GM23338 (cell line): ENCODE measurements around the gene BEGAIN. TPM values are rescaled to one million over a fixed set of nuclear protein-coding genes. Genes with fewer than 3 reads are reported as not detected.

ENCODE experiments used
- ATAC-seq: fragments of 200-7000 bp; cut with Tn5 transposase; 3 replicates; pipeline ENCODE4 v1.9.1; 2020
- DNase-seq: peaks from one replicate; pipeline ENCODE4 v3.0.0-alpha.2; 2015; ENCODE audit warnings: low spot score
- H2AFZ ChIP-seq: fragments of 200-600 bp; sonication (generic); 2 replicates; pipeline ENCODE4 v1.8.0; 2016; ENCODE audit warnings: antibody characterized with exemption, mild to moderate bottlenecking, moderate library complexity
- H3F3A ChIP-seq: fragments of 200-600 bp; sonication (generic); replicated peaks from 2 replicates; pipeline ENCODE4 v1.8.0; 2017; ENCODE audit warnings: antibody characterized with exemption, mixed run types, low read depth
- H3K27ac ChIP-seq: fragments of 200-600 bp; sonication (generic); 2 replicates; pipeline ENCODE4 v1.6.1; 2016; ENCODE audit warnings: low read depth
- H3K27me3 ChIP-seq: fragments of 200-600 bp; sonication (generic); 2 replicates; pipeline ENCODE4 v1.8.0; 2016; ENCODE audit warnings: mild to moderate bottlenecking, mixed run types, moderate library complexity; ENCODE audit not compliant: insufficient read depth
- H3K36me3 ChIP-seq: fragments of 200-600 bp; sonication (generic); 2 replicates; pipeline ENCODE4 v1.8.0; 2016; ENCODE audit warnings: mild to moderate bottlenecking; ENCODE audit not compliant: insufficient read depth
- H3K4me1 ChIP-seq: fragments of 200-600 bp; sonication (generic); 2 replicates; pipeline ENCODE4 v1.8.0; 2016; ENCODE audit warnings: mild to moderate bottlenecking, moderate library complexity; ENCODE audit not compliant: insufficient read depth
- H3K4me2 ChIP-seq: fragments of 200-600 bp; sonication (generic); 2 replicates; pipeline ENCODE4 v1.7.1; 2017; ENCODE audit warnings: mixed run types
- H3K4me3 ChIP-seq: fragments of 200-600 bp; sonication (generic); 2 replicates; pipeline ENCODE4 v1.6.1; 2016; ENCODE audit warnings: mixed run types
- H3K79me2 ChIP-seq: fragments of 200-600 bp; sonication (generic); replicated peaks from 2 replicates; pipeline ENCODE4 v1.8.0; 2017; ENCODE audit warnings: mild to moderate bottlenecking; ENCODE audit not compliant: insufficient read depth
- H3K9me2 ChIP-seq: fragments of 200-600 bp; sonication (generic); 2 replicates; pipeline ENCODE4 v1.8.0; 2017; ENCODE audit not compliant: insufficient read depth
- H4K20me1 ChIP-seq: fragments of 200-600 bp; sonication (generic); replicated peaks from 2 replicates; pipeline ENCODE4 v1.8.0; 2017; ENCODE audit warnings: mild to moderate bottlenecking; ENCODE audit not compliant: insufficient read depth
- H3K27ac Mint-ChIP-seq: 2 replicates; pipeline ENCODE4 v1.8.0; 2020; ENCODE audit warnings: inconsistent platforms, mild to moderate bottlenecking, moderate library complexity, mixed read lengths
- H3K27me3 Mint-ChIP-seq: 3 replicates; pipeline ENCODE4 v1.8.0; 2022; ENCODE audit warnings: low read depth, mild to moderate bottlenecking, moderate library complexity, mixed read lengths, inconsistent platforms; ENCODE audit not compliant: insufficient read depth, poor library complexity
- H3K36me3 Mint-ChIP-seq: 3 replicates; pipeline ENCODE4 v1.8.0; 2021; ENCODE audit warnings: low read depth, mild to moderate bottlenecking, inconsistent platforms, moderate library complexity, mixed read lengths
- H3K4me1 Mint-ChIP-seq: 3 replicates; pipeline ENCODE4 v1.8.0; 2020; ENCODE audit warnings: mild to moderate bottlenecking, inconsistent platforms, mixed read lengths
- H3K4me3 Mint-ChIP-seq: 3 replicates; pipeline ENCODE4 v1.8.0; 2021; ENCODE audit warnings: moderate library complexity, mild to moderate bottlenecking, inconsistent platforms, mixed read lengths
- H3K9me3 Mint-ChIP-seq: 3 replicates; pipeline ENCODE4 v1.8.0; 2020; ENCODE audit warnings: moderate library complexity, mild to moderate bottlenecking, inconsistent platforms, mixed read lengths
- CREB1 ChIP-seq: fragments of 250-450 bp; sonication (Bioruptor Pico); IDR thresholded peaks from 2 replicates; pipeline ENCODE4 v1.5.0; 2020; ENCODE audit warnings: low read depth, mild to moderate bottlenecking, moderate library complexity
- EZH2 ChIP-seq: fragments of 200-600 bp; sonication (generic); IDR thresholded peaks from one replicate; pipeline ENCODE4 v1.8.0; 2017; ENCODE audit warnings: antibody characterized with exemption, mild to moderate bottlenecking, low read depth; ENCODE audit not compliant: unreplicated experiment
- JUNB ChIP-seq: IDR thresholded peaks from one replicate; pipeline ENCODE4 v1.6.1; 2016; ENCODE audit warnings: antibody characterized with exemption; ENCODE audit not compliant: unreplicated experiment
- ZNF114 ChIP-seq: fragments of 250-450 bp; sonication (Bioruptor Pico); IDR thresholded peaks from 2 replicates; pipeline ENCODE4 v1.5.0; 2020; ENCODE audit warnings: mild to moderate bottlenecking, moderate library complexity
- ZNF462 ChIP-seq: fragments of 250-450 bp; sonication (Bioruptor Pico); IDR thresholded peaks from 2 replicates; pipeline ENCODE4 v1.5.0; 2020; ENCODE audit warnings: mild to moderate bottlenecking, moderate library complexity
- polyA plus RNA-seq: library from polyadenylated mRNA; unstranded; fragments of >200 nt; fragmentation: Nextera tagmentation; extraction: Ambion mirVana; gene quantifications from 2 replicates; pipeline ENCODE4 v1.2.1, GENCODE V29; 2016
- total RNA-seq: library from RNA; depleted of rRNA; stranded (reverse); fragments of >200 nt; shearing (Covaris generic); gene quantifications from 2 replicates; pipeline ENCODE4 v1.2.3, GENCODE V29; 2014

Gene BEGAIN
- total and polyA plus RNA-seq, 2 experiments from 2014 or later: 0.60 to 2.4 TPM

DNA sequence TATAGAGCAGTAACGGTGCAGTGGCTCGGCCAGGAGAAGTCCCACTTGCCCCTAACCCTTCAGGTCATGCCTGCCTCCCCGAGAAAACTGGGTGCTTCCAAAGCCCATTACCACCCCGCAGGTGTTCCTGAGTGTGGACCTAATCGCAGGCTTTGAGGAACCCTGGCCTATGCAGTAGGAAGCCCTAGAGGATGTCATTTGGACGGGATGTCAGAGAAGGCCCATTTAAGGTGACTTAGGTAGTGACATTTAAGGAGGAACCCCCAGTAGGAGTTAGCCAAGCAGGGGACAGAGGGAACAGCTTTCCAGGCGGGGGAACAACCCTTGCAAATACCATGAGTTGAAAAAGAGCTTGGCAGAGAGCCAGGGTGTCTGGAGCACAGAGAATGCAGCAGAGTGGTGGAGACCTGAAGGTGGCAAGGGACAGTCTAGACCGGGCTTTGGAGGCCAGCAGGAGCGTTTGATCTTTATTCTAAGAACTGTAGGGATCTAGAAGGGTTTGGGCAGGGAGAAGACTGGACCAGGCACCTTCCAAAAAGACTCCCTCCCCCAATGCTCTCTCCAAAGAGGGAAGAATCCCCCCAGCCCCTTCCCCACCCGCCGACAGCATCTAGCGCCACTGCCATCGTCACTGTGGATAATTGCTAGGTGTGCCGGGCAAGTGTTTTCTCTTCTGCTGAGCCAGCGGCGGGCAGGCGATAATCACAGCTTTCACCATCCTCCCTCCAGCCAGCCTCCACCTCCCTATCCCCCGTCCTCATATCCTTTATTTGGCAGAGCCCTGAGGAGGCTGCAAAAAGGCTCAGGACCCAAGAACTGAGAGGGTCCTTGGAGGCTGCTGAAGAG, 33.3 kb upstream of the BEGAIN start:
- Histone ChIP-seq H3K27me3 (no peaks in the 10 kb centered on the region), H3F3A (no peaks in the 10 kb centered on the region), H3K4me2 (no peak overlapping the region), H3K79me2 (no peaks in the 10 kb centered on the region), H3K9me2 (no peaks in the 10 kb centered on the region), H2AFZ (no peak overlapping the region), H3K27ac (no peak overlapping the region), H4K20me1 (no peaks in the 10 kb centered on the region), H3K4me3 (no peak overlapping the region), H3K36me3 (no peaks in the 10 kb centered on the region), H3K4me1 (no peaks in the 10 kb centered on the region)
- no peak for DNase-seq
- H3K9me3 Mint-ChIP-seq: peaks cover 2% of the 10 kb centered on the region; the same call in 2 of the 3 replicates
- H3K4me3 Mint-ChIP-seq: no peak overlapping the region
- H3K4me1 Mint-ChIP-seq: peaks cover 6% of the 10 kb centered on the region
- no peak overlapping the region for H3K27ac Mint-ChIP-seq
- no peaks in the 10 kb centered on the region for H3K36me3 Mint-ChIP-seq
- TF ChIP-seq ZNF114 (CRISPR knock-in tag) (no peak), EZH2 (no peak), ZNF462 (CRISPR knock-in tag) (no peak), CREB1 (no peak), JUNB (no peak)
- H3K27me3 Mint-ChIP-seq: peaks cover 11% of the 10 kb centered on the region
- ATAC-seq: no peak
